Natural killer cell (primary cell): Measurements from ENCODE around the gene GRM5. TPM values are rescaled to one million over a fixed set of nuclear protein-coding genes. Genes with fewer than 3 reads are reported as not detected.

Source experiments
- ATAC-seq, 3 donors: fragments of 150-1000 bp in 2 of 3; fragments of 200-7000 bp in 1 of 3; cut with Tn5 transposase; 1 replicate in 1 of 3; 2 replicates in 2 of 3; pipeline ENCODE4 v1.10.0; 2021; ENCODE audit warnings: mild to moderate bottlenecking in 2 of 3, moderate library complexity in 2 of 3
- DNase-seq, 2 donors: peaks; one replicate each; pipeline versions ENCODE4 v3.0.0 to v3.0.0-alpha.2; 2013 to 2021; ENCODE audit warnings: mixed read lengths in 1 of 2
- H3K27ac ChIP-seq: one replicate; pipeline ENCODE4 v1.5.1; 2013; ENCODE audit warnings: mild to moderate bottlenecking, low read length
- H3K27me3 ChIP-seq: one replicate; pipeline ENCODE4 v1.6.1; 2013; ENCODE audit warnings: low read length; ENCODE audit not compliant: control insufficient read depth, insufficient read depth
- H3K36me3 ChIP-seq: one replicate; pipeline ENCODE4 v1.6.1; 2013; ENCODE audit warnings: low read length; ENCODE audit not compliant: control insufficient read depth, insufficient read depth
- H3K4me1 ChIP-seq: one replicate; pipeline ENCODE4 v1.6.1; 2013; ENCODE audit warnings: low read length; ENCODE audit not compliant: control insufficient read depth, insufficient read depth
- H3K4me3 ChIP-seq: one replicate; pipeline ENCODE4 v1.5.1; 2013; ENCODE audit warnings: low read length
- H3K9me3 ChIP-seq: one replicate; pipeline ENCODE4 v1.6.1; 2013; ENCODE audit warnings: low read length; ENCODE audit not compliant: control insufficient read depth, insufficient read depth
- H3K27ac Mint-ChIP-seq, 2 donors: one replicate each; pipeline ENCODE4 v1.8.0; 2022; ENCODE audit warnings: mild to moderate bottlenecking in 2 of 2, mixed read lengths in 2 of 2, moderate library complexity in 1 of 2
- H3K27me3 Mint-ChIP-seq, 2 donors: one replicate each; pipeline ENCODE4 v1.8.0; 2022; ENCODE audit warnings: low read depth in 2 of 2, mixed read lengths in 2 of 2
- H3K36me3 Mint-ChIP-seq: one replicate; pipeline ENCODE4 v1.8.0; 2022; ENCODE audit warnings: mixed read lengths
- H3K4me1 Mint-ChIP-seq, 2 donors: one replicate each; pipeline ENCODE4 v1.8.0; 2022; ENCODE audit warnings: mixed read lengths in 2 of 2
- H3K4me3 Mint-ChIP-seq: one replicate; pipeline ENCODE4 v1.8.0; 2022; ENCODE audit warnings: mild to moderate bottlenecking, moderate library complexity, mixed read lengths
- H3K9me3 Mint-ChIP-seq, 2 donors: one replicate each; pipeline ENCODE4 v1.8.0; 2022; ENCODE audit warnings: mixed read lengths in 2 of 2
- WGBS: methylation state at CpG from one replicate; pipeline ENCODE4 v1.1.7; 2013; ENCODE audit warnings: missing lambda C conversion rate; ENCODE audit not compliant: insufficient coverage; 5-methylcytosine and 5-hydroxymethylcytosine counted together
- intact Hi-C: fragments of 100-400 bp; cut with micrococcal nuclease; formaldehyde crosslinking; loops from one replicate; pipeline ENCODE4 v1.14.2; 2022
- total RNA-seq, 4 donors: library from RNA; stranded (reverse); fragments of 120-200 nt in 1 of 4; gene quantifications; one replicate each; pipeline versions ENCODE4 v1.2.3 to v1.2.4, GENCODE V29; 2013 to 2022
- TF ChIP-seq, protein P1 (sequence below): fragments of 200-600 bp; IDR thresholded peaks from one replicate; pipeline ENCODE4 v1.8.0; 2022; ENCODE audit warnings: antibody characterized with exemption

The GRM5 gene
- total RNA-seq, 3 donors from 2014 or later (not counting 1 experiment from before 2014, with no cell fraction given), result not detected

GRCh38 chr11:88484873-88485621, 580.7 kb downstream of the GRM5 start:
- H3K9me3 Mint-ChIP-seq, result no peaks in the 10 kb centered on the region
- DNase-seq, result peak in 1 of 2 donors; percentile 59
- ATAC-seq, result peak; percentile 84 to 98 (median 96)
- no peak overlapping the region for H3K27ac ChIP-seq
- H3K36me3 ChIP-seq, result no peaks in the 10 kb centered on the region
- TF ChIP-seq, protein P1, sequence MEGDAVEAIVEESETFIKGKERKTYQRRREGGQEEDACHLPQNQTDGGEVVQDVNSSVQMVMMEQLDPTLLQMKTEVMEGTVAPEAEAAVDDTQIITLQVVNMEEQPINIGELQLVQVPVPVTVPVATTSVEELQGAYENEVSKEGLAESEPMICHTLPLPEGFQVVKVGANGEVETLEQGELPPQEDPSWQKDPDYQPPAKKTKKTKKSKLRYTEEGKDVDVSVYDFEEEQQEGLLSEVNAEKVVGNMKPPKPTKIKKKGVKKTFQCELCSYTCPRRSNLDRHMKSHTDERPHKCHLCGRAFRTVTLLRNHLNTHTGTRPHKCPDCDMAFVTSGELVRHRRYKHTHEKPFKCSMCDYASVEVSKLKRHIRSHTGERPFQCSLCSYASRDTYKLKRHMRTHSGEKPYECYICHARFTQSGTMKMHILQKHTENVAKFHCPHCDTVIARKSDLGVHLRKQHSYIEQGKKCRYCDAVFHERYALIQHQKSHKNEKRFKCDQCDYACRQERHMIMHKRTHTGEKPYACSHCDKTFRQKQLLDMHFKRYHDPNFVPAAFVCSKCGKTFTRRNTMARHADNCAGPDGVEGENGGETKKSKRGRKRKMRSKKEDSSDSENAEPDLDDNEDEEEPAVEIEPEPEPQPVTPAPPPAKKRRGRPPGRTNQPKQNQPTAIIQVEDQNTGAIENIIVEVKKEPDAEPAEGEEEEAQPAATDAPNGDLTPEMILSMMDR, result peak; percentile 77
- peaks cover 5 to 13% of the 10 kb centered on the region in 2 donors for H3K4me1 Mint-ChIP-seq
- intact Hi-C loops, result no loop called here
- no peaks in the 10 kb centered on the region for H3K9me3 ChIP-seq
- WGBS, result 62% methylated on average over 6 of the region's 6 CpGs
- no peaks in the 10 kb centered on the region for H3K27me3 Mint-ChIP-seq
- H3K36me3 Mint-ChIP-seq, result no peaks in the 10 kb centered on the region
- H3K4me3 ChIP-seq, result no peak overlapping the region
- no peak overlapping the region for H3K4me3 Mint-ChIP-seq
- H3K27me3 ChIP-seq, result no peaks in the 10 kb centered on the region
- H3K4me1 ChIP-seq, result peaks cover 3% of the 10 kb centered on the region
- H3K27ac Mint-ChIP-seq, result no peak overlapping the region

DNA sequence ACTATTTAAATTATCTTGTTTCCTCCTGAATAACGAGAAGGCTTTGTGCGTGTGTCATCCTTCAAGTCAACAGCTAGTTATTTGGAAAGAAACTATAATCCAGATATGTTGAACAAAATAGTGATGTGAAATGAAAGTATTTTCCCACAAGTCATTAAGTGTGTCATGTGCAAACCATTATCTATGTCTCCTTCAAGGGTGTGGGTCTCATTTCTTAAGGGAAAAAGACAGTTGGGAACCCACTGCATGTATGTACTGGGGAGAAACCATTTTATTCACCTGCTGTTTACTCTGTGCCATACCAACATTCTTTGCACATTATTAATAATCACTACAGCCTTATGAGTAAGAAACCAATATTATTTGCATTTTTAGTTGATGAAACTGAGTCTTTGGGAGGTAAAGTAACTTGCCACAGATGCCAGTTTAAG, 582.9 kb downstream of the GRM5 start:
- Mint-ChIP-seq H3K4me3 (no peak overlapping the region), H3K27ac (no peak overlapping the region), H3K36me3 (no peaks in the 10 kb centered on the region), H3K4me1 (peaks cover 5 to 13% of the 10 kb centered on the region in 2 donors), H3K27me3 (no peaks in the 10 kb centered on the region), H3K9me3 (no peaks in the 10 kb centered on the region)
- no peaks in the 10 kb centered on the region for H3K9me3 ChIP-seq
- intact Hi-C loops, result no loop called here
- H3K4me3 ChIP-seq, result no peak overlapping the region
- TF ChIP-seq, protein P1, result no peak
- ATAC-seq (no peak), DNase-seq (no peak)
- H3K27ac ChIP-seq, result no peak overlapping the region
- H3K36me3 ChIP-seq, result no peaks in the 10 kb centered on the region
- peaks cover 3% of the 10 kb centered on the region for H3K4me1 ChIP-seq
- no peaks in the 10 kb centered on the region for H3K27me3 ChIP-seq
- 92% methylated on average over 2 of the region's 2 CpGs for WGBS

DNA sequence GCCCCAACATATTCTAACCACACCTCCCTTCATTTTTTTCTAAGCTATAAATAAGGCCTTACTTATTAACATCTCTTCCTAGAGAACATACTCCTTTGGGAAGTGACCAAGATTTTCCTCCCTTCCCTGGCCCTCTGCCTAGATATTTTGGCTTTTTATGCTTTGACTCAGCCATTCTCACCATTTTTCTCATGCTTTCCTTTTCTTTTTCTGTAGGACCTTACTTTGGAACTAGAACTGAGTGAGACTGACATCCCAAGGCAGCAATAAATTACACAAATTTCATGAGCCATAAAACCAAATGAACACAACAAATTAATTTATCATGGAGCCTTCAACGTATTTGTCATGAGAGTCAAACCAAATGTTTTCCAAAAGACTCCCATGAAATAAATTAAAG, 585.6 kb downstream of the GRM5 start:
- Histone ChIP-seq H3K36me3 (no peaks in the 10 kb centered on the region), H3K4me3 (no peak overlapping the region), H3K27me3 (no peaks in the 10 kb centered on the region), H3K4me1 (peaks cover 3% of the 10 kb centered on the region), H3K27ac (no peak overlapping the region), H3K9me3 (no peaks in the 10 kb centered on the region)
- TF ChIP-seq, protein P1, result no peak
- no peaks in the 10 kb centered on the region for H3K27me3 Mint-ChIP-seq
- H3K27ac Mint-ChIP-seq, result no peak overlapping the region
- 38% methylated on average over 1 of the region's 1 CpG for WGBS
- H3K9me3 Mint-ChIP-seq, result no peaks in the 10 kb centered on the region
- H3K4me3 Mint-ChIP-seq, result no peak overlapping the region
- no peaks in the 10 kb centered on the region for H3K36me3 Mint-ChIP-seq
- ATAC-seq, result no peak
- H3K4me1 Mint-ChIP-seq, result peaks cover 5 to 6% of the 10 kb centered on the region in 2 donors
- intact Hi-C loops, result no loop called here
- DNase-seq, result no peak
